GM21381 (cell line): Measurements from ENCODE around the gene BMP8A.
"Not testable (repeated sequence)": the region's sequence is repeated elsewhere in the genome, so short reads cannot be mapped to it uniquely, and the experiment has no call there.

Source experiments
- ATAC-seq: cut with Tn5 transposase; IDR thresholded peaks from one replicate; pipeline ENCODE4 v1.9.1; 2021; ENCODE audit warnings: mild to moderate bottlenecking, moderate library complexity; ENCODE audit not compliant: unreplicated experiment

BMP8A gene

GRCh38 chr1:39481289-39481688 lies 10.1 kb upstream of the BMP8A start:
- no peak for ATAC-seq

DNA sequence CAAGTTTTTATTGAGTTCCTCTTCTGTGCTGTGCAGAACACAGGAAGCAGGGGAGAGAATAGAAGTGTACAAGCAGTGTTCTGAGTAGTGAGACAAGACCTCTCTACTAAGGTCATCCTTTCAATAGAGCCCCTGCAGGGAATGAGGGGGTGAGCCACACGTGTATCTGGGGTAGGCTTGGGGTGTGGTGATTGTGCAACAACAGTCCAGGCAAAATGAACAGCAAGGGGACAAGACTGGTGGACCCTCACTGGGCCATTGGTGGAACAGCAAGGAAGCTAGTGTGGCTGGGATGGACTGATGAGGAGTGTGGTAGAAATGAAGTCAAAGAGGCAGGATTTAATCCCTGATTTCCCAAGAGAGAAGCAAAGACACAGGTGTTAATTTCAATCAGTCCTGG lies 8.2 kb upstream of the BMP8A start:
- no peak for ATAC-seq

DNA sequence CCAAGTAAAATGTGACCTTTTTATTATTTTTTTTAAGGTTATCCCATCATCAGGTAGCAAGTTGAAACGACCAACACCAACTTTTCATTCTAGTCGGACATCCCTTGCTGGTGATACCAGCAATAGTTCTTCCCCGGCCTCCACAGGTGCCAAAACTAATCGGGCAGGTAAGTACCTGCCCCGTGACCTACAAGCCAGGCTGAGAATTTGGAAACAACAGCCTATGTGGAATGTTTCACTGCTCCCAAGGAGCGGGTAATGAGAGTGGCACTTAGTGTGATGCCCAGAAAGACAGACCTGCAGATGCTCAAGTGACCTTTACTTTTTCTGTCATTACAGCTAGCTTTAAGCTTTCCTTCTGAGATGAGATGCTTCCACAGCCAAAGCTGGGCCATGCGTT lies 6.9 kb upstream of the BMP8A start:
- ATAC-seq: no peak

DNA sequence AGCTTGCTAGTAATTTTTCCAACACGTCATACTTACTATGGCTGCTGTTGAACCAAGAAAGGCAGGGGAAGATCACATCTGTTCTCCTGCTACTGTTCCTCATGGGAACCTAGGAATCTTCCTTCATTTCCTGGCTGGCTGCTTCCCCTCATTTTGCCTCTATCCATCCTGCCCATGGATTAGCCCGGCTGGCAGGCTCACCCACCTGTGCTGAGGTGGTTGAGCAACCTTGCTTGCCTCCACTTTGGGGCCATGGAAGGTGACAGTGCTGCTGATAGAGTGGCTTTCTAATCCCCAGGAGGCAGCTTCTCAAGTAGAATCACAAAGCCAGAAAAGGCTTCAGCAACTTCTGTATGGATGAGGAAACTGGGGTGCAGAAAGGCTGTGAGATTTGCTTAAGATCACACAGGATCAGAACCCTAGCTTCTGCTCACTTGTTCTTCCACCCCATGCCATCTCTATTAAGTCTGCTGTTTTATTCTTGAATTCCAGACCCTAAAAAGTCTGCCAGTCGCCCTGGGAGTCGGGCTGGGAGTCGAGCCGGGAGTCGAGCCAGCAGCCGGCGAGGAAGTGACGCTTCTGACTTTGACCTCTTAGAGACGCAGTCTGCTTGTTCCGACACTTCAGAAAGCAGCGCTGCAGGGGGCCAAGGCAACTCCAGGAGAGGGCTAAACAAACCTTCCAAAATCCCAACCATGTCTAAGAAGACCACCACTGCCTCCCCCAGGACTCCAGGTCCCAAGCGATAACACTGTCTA lies 6.2 kb upstream of the BMP8A start:
- ATAC-seq: no peak

GRCh38 chr1:39488012-39488545 lies 3.4 kb upstream of the BMP8A start:
- no peak for ATAC-seq

- no peak for ATAC-seq
These were observed 2.5 kb upstream of the BMP8A start for GRCh38 chr1:39488793-39489566.

DNA sequence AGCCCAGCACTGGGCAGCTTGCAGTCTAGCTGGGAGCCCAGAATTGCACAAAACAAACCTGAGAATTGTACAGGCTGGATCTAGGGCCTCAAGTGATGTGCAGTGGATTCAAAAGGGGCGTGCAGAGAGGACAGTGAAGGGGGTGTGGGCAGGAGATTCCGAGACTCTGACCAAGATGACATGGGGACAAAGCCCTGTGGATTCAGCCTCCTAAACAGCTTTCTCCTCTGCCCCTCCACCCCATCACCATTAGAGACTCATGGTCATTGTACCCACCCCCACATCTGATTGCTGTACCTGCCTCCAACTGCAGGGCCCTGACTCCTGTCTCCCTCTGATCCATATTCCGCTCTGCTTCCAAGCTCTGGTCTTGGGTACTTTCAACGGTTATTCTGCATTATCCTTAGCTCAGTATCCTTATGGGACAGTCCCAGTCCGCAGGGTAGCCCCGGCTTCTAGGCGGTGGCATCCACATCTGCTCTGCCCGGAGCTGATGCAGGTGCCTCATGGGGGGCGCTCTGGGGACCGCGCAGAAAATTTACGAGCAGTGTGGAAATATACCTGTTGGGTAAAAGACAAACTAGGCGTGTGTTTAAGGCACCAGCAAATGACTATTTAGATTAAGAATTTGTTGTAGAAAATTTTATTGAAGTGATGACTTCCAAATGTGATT lies 1.7 kb upstream of the BMP8A start:
- no peak for ATAC-seq

- peak; percentile 19 for ATAC-seq
These were observed 765 bp upstream of the BMP8A start for GRCh38 chr1:39490596-39491145.

GRCh38 chr1:39492118-39493042 lies 944 bp downstream of the BMP8A start:
- peak; percentile 5 for ATAC-seq

GRCh38 chr1:39493043-39493810 lies 1.8 kb downstream of the BMP8A start:
- not testable (repeated sequence) for ATAC-seq

DNA sequence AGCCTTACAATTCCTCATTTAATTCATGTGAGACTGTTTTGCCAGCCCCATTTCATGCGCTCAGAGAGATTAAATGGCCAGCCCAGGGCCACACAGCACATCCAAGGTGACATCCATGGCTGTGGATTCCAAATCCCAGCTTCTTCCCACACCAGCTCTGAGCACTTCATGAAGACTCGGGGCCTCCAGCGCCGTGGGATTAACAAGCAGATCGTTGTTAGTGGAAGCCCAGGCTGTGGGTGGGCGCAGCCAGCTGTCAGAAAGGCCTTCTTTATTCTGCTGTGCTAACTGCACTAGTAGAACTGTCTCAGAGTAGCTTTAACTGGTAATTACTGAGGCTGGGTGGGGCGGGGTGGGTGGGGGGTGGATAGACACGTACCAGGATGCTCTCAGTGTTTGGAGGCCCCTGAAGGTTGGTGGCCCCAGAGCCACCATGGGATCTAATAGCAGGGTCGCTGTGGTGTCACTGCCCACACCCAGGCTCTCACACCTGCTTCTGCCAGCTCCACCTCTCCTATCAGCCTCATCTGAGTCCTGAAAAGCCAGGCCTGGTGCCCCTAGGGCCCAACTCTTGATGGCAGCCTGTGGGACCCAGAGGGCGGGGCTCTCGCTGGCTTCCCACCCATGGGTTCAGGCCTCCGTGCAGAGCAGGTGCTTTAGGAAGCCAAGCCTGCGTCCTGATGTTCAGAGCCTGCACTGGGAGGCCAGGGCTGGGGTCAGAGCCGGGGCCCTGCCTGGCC lies 3.4 kb downstream of the BMP8A start:
- ATAC-seq: no peak

- ATAC-seq: not testable (repeated sequence)
These were observed 5.1 kb downstream of the BMP8A start for GRCh38 chr1:39496520-39496919.

GRCh38 chr1:39497585-39497984 lies 6.1 kb downstream of the BMP8A start:
- no peak for ATAC-seq

GRCh38 chr1:39498096-39498710 lies 6.8 kb downstream of the BMP8A start:
- ATAC-seq: not testable (repeated sequence)

DNA sequence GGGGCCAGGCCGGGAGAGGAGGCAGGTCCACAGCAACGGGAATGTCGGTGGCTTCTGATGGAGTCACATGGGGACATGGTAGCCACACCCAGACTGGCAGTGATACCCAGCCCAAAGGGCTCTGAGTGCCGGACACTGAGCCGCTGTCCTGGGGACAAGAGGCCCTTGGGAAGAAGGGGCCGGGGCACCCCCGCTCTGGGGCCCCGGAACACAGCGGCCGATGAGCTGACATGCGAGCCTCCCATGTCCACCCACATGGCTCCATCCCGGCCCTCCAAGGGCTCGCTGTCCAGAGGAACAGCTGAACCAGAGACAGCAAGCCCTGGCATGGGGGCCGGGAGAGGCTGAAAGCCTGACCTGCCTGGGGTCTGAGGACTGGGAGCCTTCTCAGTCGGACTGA lies 7.4 kb downstream of the BMP8A start:
- not testable (repeated sequence) for ATAC-seq

DNA sequence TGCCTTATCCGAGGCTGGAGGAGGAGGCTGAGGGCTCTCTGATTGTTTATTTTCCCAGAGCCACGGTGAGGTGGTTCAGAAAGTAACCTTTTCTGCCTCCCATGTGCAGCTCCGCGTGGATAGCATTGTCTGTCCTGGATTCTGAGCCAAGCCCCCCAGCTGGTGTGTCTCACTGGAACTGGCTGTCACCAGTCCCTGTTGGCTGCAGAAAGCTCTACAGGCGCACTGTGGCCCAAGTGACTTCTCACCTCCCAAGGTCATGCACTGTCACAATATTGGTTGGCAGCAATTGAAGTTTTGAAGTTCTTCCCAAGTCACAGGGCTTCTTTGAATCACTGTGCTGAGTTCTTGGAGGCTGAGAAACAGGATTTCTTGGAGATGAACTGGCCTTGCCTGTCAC lies 8.2 kb downstream of the BMP8A start:
- no peak for ATAC-seq

DNA sequence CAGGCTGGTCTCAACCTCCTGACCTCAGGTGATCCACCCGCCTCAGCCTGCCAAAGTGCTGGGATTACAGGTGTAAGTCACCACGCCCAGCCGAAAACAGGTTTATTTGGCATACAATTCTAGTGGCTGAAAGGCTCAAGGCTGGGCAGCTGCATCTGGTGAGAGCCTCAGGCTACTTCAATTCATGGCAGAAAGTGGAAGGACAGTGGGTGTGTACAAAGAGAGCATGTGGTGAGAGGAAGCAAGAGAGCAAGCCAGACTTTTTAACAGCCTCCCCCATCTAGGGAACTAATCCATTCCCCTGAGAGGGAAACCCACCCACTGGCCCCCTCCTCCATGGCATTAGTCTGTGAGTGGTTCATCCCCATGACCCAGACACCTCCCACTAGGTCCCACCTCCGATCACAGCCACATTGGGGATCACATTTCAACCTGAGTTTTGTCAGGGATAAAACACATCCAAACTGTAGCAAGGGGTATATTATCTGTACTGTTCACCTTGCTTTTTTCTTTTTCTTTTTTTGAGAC lies 9.5 kb downstream of the BMP8A start:
- no peak for ATAC-seq

- no peak for ATAC-seq
These were observed 10.2 kb downstream of the BMP8A start for GRCh38 chr1:39501666-39502065.
